HG02973 (cell line): ENCODE results near the gene LGALS9B.
A peak's percentile ranks its signal among the peaks of the same experiment; 100 is the strongest.
"Not testable (repeated sequence)": the region's sequence is repeated elsewhere in the genome, so short reads cannot be mapped to it uniquely, and the experiment has no call there.

Experiments
- ATAC-seq: cut with Tn5 transposase; IDR thresholded peaks from one replicate; pipeline ENCODE4 v1.9.1; 2021; ENCODE audit warnings: moderate library complexity; ENCODE audit not compliant: unreplicated experiment

The LGALS9B gene

GRCh38 chr17:20467447-20467846, at the start of gene LGALS9B:
Gene LGALS9B, minus strand, starts transcription at chr17:20467539. Its CDS starts 69 bp downstream, at chr17:20467470.
- peak; percentile 72 for ATAC-seq

GRCh38 chr17:20516986-20517385, 49.6 kb upstream of the LGALS9B start:
- ATAC-seq, result not testable (repeated sequence)

- ATAC-seq, result not testable (repeated sequence)
Observed at GRCh38 chr17:20515099-20515498, 47.8 kb upstream of the LGALS9B start.

GRCh38 chr17:20513539-20513938, 46.2 kb upstream of the LGALS9B start:
- ATAC-seq, result not testable (repeated sequence)

GRCh38 chr17:20512378-20512777, 45.0 kb upstream of the LGALS9B start:
- not testable (repeated sequence) for ATAC-seq

GRCh38 chr17:20511778-20512177, 44.4 kb upstream of the LGALS9B start:
- ATAC-seq, result not testable (repeated sequence)

GRCh38 chr17:20505333-20505732, 38.0 kb upstream of the LGALS9B start:
- not testable (repeated sequence) for ATAC-seq

- ATAC-seq, result not testable (repeated sequence)
Observed at GRCh38 chr17:20504388-20505066, 37.2 kb upstream of the LGALS9B start.

- not testable (repeated sequence) for ATAC-seq
Observed at GRCh38 chr17:20501896-20502295, 34.6 kb upstream of the LGALS9B start.

GRCh38 chr17:20500346-20500745, 33.0 kb upstream of the LGALS9B start:
- ATAC-seq, result not testable (repeated sequence)

GRCh38 chr17:20495420-20495819, 28.1 kb upstream of the LGALS9B start:
- not testable (repeated sequence) for ATAC-seq

- not testable (repeated sequence) for ATAC-seq
Observed at GRCh38 chr17:20494735-20495134, 27.4 kb upstream of the LGALS9B start.

GRCh38 chr17:20494147-20494546, 26.8 kb upstream of the LGALS9B start:
- not testable (repeated sequence) for ATAC-seq

- not testable (repeated sequence) for ATAC-seq
Observed at GRCh38 chr17:20492971-20493370, 25.6 kb upstream of the LGALS9B start.

- ATAC-seq, result not testable (repeated sequence)
Observed at GRCh38 chr17:20492099-20492498, 24.8 kb upstream of the LGALS9B start.

GRCh38 chr17:20484930-20485329, 17.6 kb upstream of the LGALS9B start:
- ATAC-seq, result not testable (repeated sequence)

GRCh38 chr17:20479889-20480591, 12.7 kb upstream of the LGALS9B start:
- ATAC-seq, result not testable (repeated sequence)

GRCh38 chr17:20477398-20478071, 10.2 kb upstream of the LGALS9B start:
- not testable (repeated sequence) for ATAC-seq

GRCh38 chr17:20475137-20475831, 7.9 kb upstream of the LGALS9B start:
- not testable (repeated sequence) for ATAC-seq

GRCh38 chr17:20474081-20474480, 6.7 kb upstream of the LGALS9B start:
- not testable (repeated sequence) for ATAC-seq

GRCh38 chr17:20469946-20470345, 2.6 kb upstream of the LGALS9B start:
- ATAC-seq, result not testable (repeated sequence)
